HEK293 (cell line): ENCODE measurements around the gene HNRNPUL1.

Source experiments
- CTCF ChIP-seq: fragments of 450-650 bp; formaldehyde crosslinking; IDR thresholded peaks from 2 replicates; pipeline ENCODE4 v1.5.1; 2016; ENCODE audit warnings: missing biosample characterization, missing genetic modification characterization
- ZNF24 ChIP-seq: fragments of 450-650 bp; formaldehyde crosslinking; IDR thresholded peaks from 2 replicates; pipeline ENCODE4 v1.5.1; 2016; ENCODE audit warnings: missing biosample characterization, missing genetic modification characterization
- ZNF624 ChIP-seq: fragments of 450-650 bp; formaldehyde crosslinking; IDR thresholded peaks from 2 replicates; pipeline ENCODE4 v1.5.1; 2017; ENCODE audit warnings: missing biosample characterization, missing genetic modification characterization
- ZNF768 ChIP-seq: fragments of 450-650 bp; formaldehyde crosslinking; IDR thresholded peaks from 2 replicates; pipeline ENCODE4 v1.5.1; 2018; ENCODE audit warnings: missing biosample characterization, mild to moderate bottlenecking, missing genetic modification characterization

GRCh38 chr19:41221514-41222205 lies 42.5 kb upstream of the HNRNPUL1 start:
- TF ChIP-seq ZNF24 (tag by site-specific recombination) = no peak
- TF ChIP-seq ZNF768 (tag by site-specific recombination) = no peak
- no peak for TF ChIP-seq CTCF (tag by site-specific recombination)
- no peak for TF ChIP-seq ZNF624 (tag by site-specific recombination)
